Measurements from ENCODE around the gene NRAP.
"Not testable (repeated sequence)": the region's sequence is repeated elsewhere in the genome, so short reads cannot be mapped to it uniquely, and the experiment has no call there.

The NRAP gene

GRCh38 chr10:113680190-113681111, 16.6 kb upstream of the NRAP start:
- no peak for DNase-seq (ENCODE audit: low read depth, low spot score)

- DNase-seq (ENCODE audit: low read depth, low spot score) = peak; percentile 47
Measured at GRCh38 chr10:113679463-113680189, 15.8 kb upstream of the NRAP start, which contains the start of gene CASP7. Gene CASP7 (plus strand): TSS chr10:113679912. CDS start chr10:113697494, 17,582 bp downstream.

GRCh38 chr10:113666682-113667252, 2.9 kb upstream of the NRAP start:
- no peak for DNase-seq (ENCODE audit: low read depth, low spot score)

GRCh38 chr10:113665806-113666354, 2.0 kb upstream of the NRAP start:
- DNase-seq (ENCODE audit: low read depth, low spot score) = no peak

- no peak for DNase-seq (ENCODE audit: low read depth, low spot score)
Measured at GRCh38 chr10:113665352-113665751, 1.5 kb upstream of the NRAP start.

- no peak for DNase-seq (ENCODE audit: low read depth, low spot score)
Measured at GRCh38 chr10:113663142-113663541, 699 bp downstream of the NRAP start.

GRCh38 chr10:113661332-113661731, 2.5 kb downstream of the NRAP start:
- no peak for DNase-seq (ENCODE audit: low read depth, low spot score)

GRCh38 chr10:113657544-113657943, 6.3 kb downstream of the NRAP start:
- no peak for DNase-seq (ENCODE audit: low read depth, low spot score)

- DNase-seq (ENCODE audit: low read depth, low spot score) = no peak
Measured at GRCh38 chr10:113656896-113657295, 6.9 kb downstream of the NRAP start.

GRCh38 chr10:113652456-113652855, 11.4 kb downstream of the NRAP start:
- not testable (repeated sequence) for DNase-seq (ENCODE audit: low read depth, low spot score)

GRCh38 chr10:113651898-113652297, 11.9 kb downstream of the NRAP start:
- DNase-seq (ENCODE audit: low read depth, low spot score) = no peak

- no peak for DNase-seq (ENCODE audit: low read depth, low spot score)
Measured at GRCh38 chr10:113651021-113651420, 12.8 kb downstream of the NRAP start.

GRCh38 chr10:113650172-113650571, 13.7 kb downstream of the NRAP start:
- DNase-seq (ENCODE audit: low read depth, low spot score) = no peak

GRCh38 chr10:113648478-113648877, 15.4 kb downstream of the NRAP start:
- no peak for DNase-seq (ENCODE audit: low read depth, low spot score)

GRCh38 chr10:113647812-113648211, 16.0 kb downstream of the NRAP start:
- DNase-seq (ENCODE audit: low read depth, low spot score) = no peak

GRCh38 chr10:113646336-113647201, 17.3 kb downstream of the NRAP start:
- DNase-seq (ENCODE audit: low read depth, low spot score) = no peak

GRCh38 chr10:113644185-113645120, 19.4 kb downstream of the NRAP start:
- DNase-seq (ENCODE audit: low read depth, low spot score) = peak; percentile 12

GRCh38 chr10:113643183-113643582, 20.7 kb downstream of the NRAP start:
- no peak for DNase-seq (ENCODE audit: low read depth, low spot score)

- DNase-seq (ENCODE audit: low read depth, low spot score) = no peak
Measured at GRCh38 chr10:113641702-113642101, 22.1 kb downstream of the NRAP start.

- no peak for DNase-seq (ENCODE audit: low read depth, low spot score)
Measured at GRCh38 chr10:113639966-113640365, 23.9 kb downstream of the NRAP start.

All from smooth muscle cell of the brain vasculature (primary cell).